Parathyroid adenoma (tissue), 2 donors: Measurements from ENCODE around the gene PSD4.

Experiments
- H2AFZ ChIP-seq: fragments of 300-600 bp; sonication (generic); one replicate; pipeline ENCODE4 v1.7.0; 2017; ENCODE audit warnings: antibody characterized with exemption, mild to moderate bottlenecking
- H3K27ac ChIP-seq: fragments of 300-600 bp; sonication (generic); one replicate; pipeline ENCODE4 v1.7.0; 2017
- H3K27me3 ChIP-seq: fragments of 300-600 bp; sonication (generic); one replicate; pipeline ENCODE4 v1.7.0; 2017; ENCODE audit warnings: low read length; ENCODE audit not compliant: control insufficient read depth, insufficient read depth
- H3K36me3 ChIP-seq: fragments of 300-600 bp; sonication (generic); one replicate; pipeline ENCODE4 v1.7.0; 2017; ENCODE audit warnings: low read length; ENCODE audit not compliant: control insufficient read depth, insufficient read depth
- H3K4me1 ChIP-seq: fragments of 300-600 bp; sonication (generic); one replicate; pipeline ENCODE4 v1.7.0; 2017; ENCODE audit warnings: control low read depth
- H3K4me2 ChIP-seq: fragments of 300-600 bp; sonication (generic); one replicate; pipeline ENCODE4 v1.7.0; 2017; ENCODE audit warnings: low read length
- H3K4me3 ChIP-seq: fragments of 300-600 bp; sonication (generic); one replicate; pipeline ENCODE4 v1.7.0; 2017; ENCODE audit warnings: low read depth, low read length
- H3K79me2 ChIP-seq: fragments of 300-600 bp; sonication (generic); one replicate; pipeline ENCODE4 v1.7.0; 2017; ENCODE audit warnings: control low read depth
- H3K9ac ChIP-seq: fragments of 300-600 bp; sonication (generic); one replicate; pipeline ENCODE4 v1.7.0; 2017; ENCODE audit warnings: mild to moderate bottlenecking
- H3K9me3 ChIP-seq: fragments of 300-600 bp; sonication (generic); one replicate; pipeline ENCODE4 v1.7.0; 2017; ENCODE audit warnings: low read length; ENCODE audit not compliant: control insufficient read depth
- CTCF ChIP-seq: fragments of 300-600 bp; sonication (generic); IDR thresholded peaks from one replicate; pipeline ENCODE4 v1.7.0; 2017; ENCODE audit warnings: antibody characterized with exemption, mild to moderate bottlenecking
- donor health status: primary hyperparathyroidism.

PSD4 gene

GRCh38 chr2:113178069-113178746 lies 4.4 kb downstream of the PSD4 start:
- Histone ChIP-seq H3K9me3 (no peaks in the 10 kb centered on the region), H3K27me3 (no peaks in the 10 kb centered on the region), H2AFZ (no peak overlapping the region), H3K27ac (no peak overlapping the region), H3K4me1 (peaks cover 25% of the 10 kb centered on the region), H3K4me3 (no peak overlapping the region), H3K4me2 (no peak overlapping the region), H3K9ac (no peak overlapping the region), H3K36me3 (no peaks in the 10 kb centered on the region), H3K79me2 (no peaks in the 10 kb centered on the region)
- no peak for TF ChIP-seq CTCF

GRCh38 chr2:113178891-113179290 lies 5.1 kb downstream of the PSD4 start:
- no peaks in the 10 kb centered on the region for H3K27me3 ChIP-seq
- no peak for TF ChIP-seq CTCF

GRCh38 chr2:113179446-113180045 lies 5.8 kb downstream of the PSD4 start:
- Histone ChIP-seq H3K4me3 (no peak overlapping the region), H3K9ac (no peak overlapping the region), H3K36me3 (no peaks in the 10 kb centered on the region), H3K79me2 (no peaks in the 10 kb centered on the region), H3K4me2 (no peak overlapping the region), H3K9me3 (no peaks in the 10 kb centered on the region), H3K27ac (no peak overlapping the region), H3K4me1 (peaks cover 25% of the 10 kb centered on the region), H2AFZ (no peak overlapping the region), H3K27me3 (no peaks in the 10 kb centered on the region)
- no peak for TF ChIP-seq CTCF

More at GRCh38 chr2:113178891-113179290, 5.1 kb downstream of the PSD4 start:
- Histone ChIP-seq H3K9ac (no peak overlapping the region), H3K27ac (no peak overlapping the region), H3K4me1 (peaks cover 25% of the 10 kb centered on the region), H3K4me2 (no peak overlapping the region), H3K79me2 (no peaks in the 10 kb centered on the region), H3K36me3 (no peaks in the 10 kb centered on the region), H3K4me3 (no peak overlapping the region), H2AFZ (no peak overlapping the region), H3K9me3 (no peaks in the 10 kb centered on the region)

- Histone ChIP-seq H3K79me2 (no peaks in the 10 kb centered on the region), H3K9me3 (no peaks in the 10 kb centered on the region), H3K4me2 (no peak overlapping the region), H2AFZ (no peak overlapping the region), H3K27ac (no peak overlapping the region), H3K4me1 (peaks cover 25% of the 10 kb centered on the region), H3K9ac (no peak overlapping the region), H3K27me3 (no peaks in the 10 kb centered on the region), H3K4me3 (no peak overlapping the region), H3K36me3 (no peaks in the 10 kb centered on the region)
- no peak for TF ChIP-seq CTCF
These were observed 6.6 kb downstream of the PSD4 start for GRCh38 chr2:113180131-113180946.
